Smooth muscle cell (in vitro differentiated cells): ENCODE data around the gene ZNF618. TPM values are rescaled to one million over a fixed set of nuclear protein-coding genes. Genes with fewer than 3 reads are reported as not detected.

Source experiments
- DNase-seq: peaks from one replicate; lab custom pipeline; 2025; ENCODE audit not compliant: unreplicated experiment; lab: John Stamatoyannopoulos, UW
- H2AFZ ChIP-seq: fragments of 200-600 bp; sonication (generic); 2 replicates; pipeline ENCODE4 v1.6.0; 2016; ENCODE audit warnings: antibody characterized with exemption, low read depth, mild to moderate bottlenecking
- H3F3A ChIP-seq: fragments of 200-600 bp; sonication (generic); 2 replicates; pipeline ENCODE4 v1.6.0; 2017; ENCODE audit warnings: antibody characterized with exemption, low read depth
- H3K27ac ChIP-seq: fragments of 200-600 bp; sonication (generic); 2 replicates; pipeline ENCODE4 v1.5.1; 2016; ENCODE audit warnings: low read depth, mild to moderate bottlenecking
- H3K27me3 ChIP-seq: fragments of 200-600 bp; sonication (generic); 2 replicates; pipeline ENCODE4 v1.6.1; 2016; ENCODE audit warnings: low read depth, mild to moderate bottlenecking
- H3K36me3 ChIP-seq: fragments of 200-600 bp; sonication (generic); 2 replicates; pipeline ENCODE4 v1.5.1; 2016; ENCODE audit warnings: low read depth
- H3K4me1 ChIP-seq: fragments of 200-600 bp; sonication (generic); 2 replicates; pipeline ENCODE4 v1.5.1; 2016; ENCODE audit warnings: low read depth
- H3K4me2 ChIP-seq: fragments of 200-600 bp; sonication (generic); 2 replicates; pipeline ENCODE4 v1.6.0; 2016; ENCODE audit warnings: mild to moderate bottlenecking
- H3K4me3 ChIP-seq: fragments of 200-600 bp; sonication (generic); 2 replicates; pipeline ENCODE4 v1.5.1; 2016; ENCODE audit warnings: mild to moderate bottlenecking
- H3K79me2 ChIP-seq: fragments of 200-600 bp; sonication (generic); 2 replicates; pipeline ENCODE4 v1.6.0; 2016; ENCODE audit warnings: low read depth, mild to moderate bottlenecking
- H3K9ac ChIP-seq: fragments of 200-600 bp; sonication (generic); 2 replicates; pipeline ENCODE4 v1.6.0; 2016; ENCODE audit warnings: low read depth
- H3K9me3 ChIP-seq: fragments of 200-600 bp; sonication (generic); replicated peaks from 2 replicates; pipeline ENCODE4 v1.5.1; 2016; ENCODE audit warnings: low read depth
- H4K20me1 ChIP-seq: fragments of 200-600 bp; sonication (generic); 2 replicates; pipeline ENCODE4 v1.6.0; 2016; ENCODE audit warnings: low read depth
- WGBS: methylation state at CpG from one replicate; pipeline ENCODE4 v1.1.7; 2016; ENCODE audit warnings: low lambda C conversion rate; 5-methylcytosine and 5-hydroxymethylcytosine counted together
- polyA plus RNA-seq: library from polyadenylated mRNA; unstranded; fragments of >200 nt; fragmentation: Nextera tagmentation; extraction: Ambion mirVana; gene quantifications from 2 replicates; pipeline ENCODE4 v1.2.1, GENCODE V29; 2016
- total RNA-seq: library from RNA; depleted of rRNA; stranded (reverse); fragments of >200 nt; gene quantifications from 2 replicates; pipeline ENCODE4 v1.2.3, GENCODE V29; 2014
- TF ChIP-seq, protein P1 (sequence below): fragments of 200-600 bp; sonication (generic); IDR thresholded peaks from 2 replicates; pipeline ENCODE4 v1.5.1; 2017; ENCODE audit warnings: borderline replicate concordance, mild to moderate bottlenecking, antibody characterized with exemption; ENCODE audit not compliant: insufficient read depth, poor library complexity, severe bottlenecking

ZNF618 gene
- total and polyA plus RNA-seq, 2 experiments from 2014 or later = 9.9 to 19.5 TPM

DNA sequence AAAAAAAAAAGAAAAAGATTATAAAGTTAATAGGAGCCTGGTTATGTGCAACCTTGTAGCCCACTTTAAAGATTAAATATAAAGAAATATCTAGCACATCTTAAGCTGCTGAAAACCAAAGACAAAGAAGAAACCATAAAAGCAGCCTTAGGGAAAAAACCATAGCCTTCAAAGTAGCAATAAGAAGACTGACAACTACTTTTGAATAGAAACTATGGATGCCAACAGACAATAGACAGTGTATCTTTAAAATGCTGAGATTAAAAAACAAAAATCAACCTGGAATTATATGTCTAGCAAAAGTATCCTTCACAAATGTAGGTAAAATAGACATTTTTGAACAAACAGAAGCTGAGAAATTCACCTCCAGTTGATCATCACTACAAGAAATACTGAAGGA lies 226.4 kb downstream of the ZNF618 start:
- H3K4me1 ChIP-seq = no peaks in the 10 kb centered on the region
- no peaks in the 10 kb centered on the region for H4K20me1 ChIP-seq
- H3F3A ChIP-seq = peaks cover 6% of the 10 kb centered on the region
- no peak overlapping the region for H3K27ac ChIP-seq
- H3K4me2 ChIP-seq = no peak overlapping the region
- H3K9me3 ChIP-seq = no peaks in the 10 kb centered on the region
- H3K4me3 ChIP-seq = no peak overlapping the region
- H3K9ac ChIP-seq = no peak overlapping the region
- H3K36me3 ChIP-seq = no peaks in the 10 kb centered on the region
- peaks cover 35% of the 10 kb centered on the region for H3K27me3 ChIP-seq
- TF ChIP-seq, protein P1, sequence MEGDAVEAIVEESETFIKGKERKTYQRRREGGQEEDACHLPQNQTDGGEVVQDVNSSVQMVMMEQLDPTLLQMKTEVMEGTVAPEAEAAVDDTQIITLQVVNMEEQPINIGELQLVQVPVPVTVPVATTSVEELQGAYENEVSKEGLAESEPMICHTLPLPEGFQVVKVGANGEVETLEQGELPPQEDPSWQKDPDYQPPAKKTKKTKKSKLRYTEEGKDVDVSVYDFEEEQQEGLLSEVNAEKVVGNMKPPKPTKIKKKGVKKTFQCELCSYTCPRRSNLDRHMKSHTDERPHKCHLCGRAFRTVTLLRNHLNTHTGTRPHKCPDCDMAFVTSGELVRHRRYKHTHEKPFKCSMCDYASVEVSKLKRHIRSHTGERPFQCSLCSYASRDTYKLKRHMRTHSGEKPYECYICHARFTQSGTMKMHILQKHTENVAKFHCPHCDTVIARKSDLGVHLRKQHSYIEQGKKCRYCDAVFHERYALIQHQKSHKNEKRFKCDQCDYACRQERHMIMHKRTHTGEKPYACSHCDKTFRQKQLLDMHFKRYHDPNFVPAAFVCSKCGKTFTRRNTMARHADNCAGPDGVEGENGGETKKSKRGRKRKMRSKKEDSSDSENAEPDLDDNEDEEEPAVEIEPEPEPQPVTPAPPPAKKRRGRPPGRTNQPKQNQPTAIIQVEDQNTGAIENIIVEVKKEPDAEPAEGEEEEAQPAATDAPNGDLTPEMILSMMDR = no peak
- no peak for DNase-seq
- H2AFZ ChIP-seq = no peak overlapping the region
- no peaks in the 10 kb centered on the region for H3K79me2 ChIP-seq

DNA sequence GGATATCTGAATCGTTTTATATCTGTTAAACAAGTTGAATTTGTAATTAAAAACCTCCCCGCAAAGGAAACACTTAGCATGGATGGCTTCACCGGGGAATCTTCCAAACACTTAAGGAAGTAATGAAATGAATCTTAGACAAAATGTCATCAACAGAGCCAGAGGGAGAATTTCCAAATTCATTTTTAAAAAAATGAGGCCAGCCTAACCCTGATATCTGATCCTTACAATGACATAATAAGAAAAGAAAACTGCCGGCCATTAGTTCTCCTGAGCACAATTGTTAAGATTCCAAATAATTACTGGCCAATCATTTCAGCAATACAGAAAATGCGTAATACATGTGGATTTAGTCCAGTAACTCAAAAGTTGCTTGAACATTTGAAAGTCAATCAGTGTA lies 229.1 kb downstream of the ZNF618 start:
- TF ChIP-seq, protein P1 = no peak
- Histone ChIP-seq H3F3A (peaks cover 6% of the 10 kb centered on the region), H2AFZ (no peak overlapping the region), H3K36me3 (no peaks in the 10 kb centered on the region), H3K9me3 (no peaks in the 10 kb centered on the region), H4K20me1 (no peaks in the 10 kb centered on the region), H3K4me2 (no peak overlapping the region), H3K4me1 (no peaks in the 10 kb centered on the region), H3K79me2 (no peaks in the 10 kb centered on the region), H3K27ac (no peak overlapping the region), H3K4me3 (no peak overlapping the region), H3K27me3 (peaks cover 19% of the 10 kb centered on the region), H3K9ac (no peak overlapping the region)
- no peak for DNase-seq
- 78% methylated on average over 5 of the region's 5 CpGs for WGBS

Other genes with a start within 250 kb of the ZNF618 start
- gene AMBP, start 202.0 kb downstream of the ZNF618 start, total RNA-seq = not detected in 2 replicates
- gene AMBP, start 202.0 kb downstream of the ZNF618 start, polyA plus RNA-seq = 0.35 and 0.46 TPM in 2 replicates
- gene KIF12, start 223.0 kb downstream of the ZNF618 start, total RNA-seq = 0.09 TPM in 1 of 2 replicates, not detected in the other
- gene KIF12, start 223.0 kb downstream of the ZNF618 start, polyA plus RNA-seq = 0.21 TPM in 1 of 2 replicates, not detected in the other